Activated CD4-positive, alpha-beta T cell treated with anti-CD3 and anti-CD28 coated beads for 48 hours (primary cell): ENCODE results near the gene LZTS2.
A peak's percentile ranks its signal among the peaks of the same experiment; 100 is the strongest.

Experiments used
- DNase-seq: peaks from one replicate; pipeline ENCODE4 v3.0.0-alpha.2; 2020

The LZTS2 gene

GRCh38 chr10:100998991-100999741 lies 442 bp upstream of the LZTS2 start:
- DNase-seq = peak; percentile 85

- no peak for DNase-seq
These were observed 713 bp downstream of the LZTS2 start for GRCh38 chr10:101000127-101000914.

GRCh38 chr10:101000915-101001658 lies 1.5 kb downstream of the LZTS2 start:
- DNase-seq = no peak

GRCh38 chr10:101001659-101002035 lies 2.0 kb downstream of the LZTS2 start:
- no peak for DNase-seq

GRCh38 chr10:101002456-101002855 lies 2.8 kb downstream of the LZTS2 start:
- no peak for DNase-seq

- DNase-seq = no peak
These were observed 4.1 kb downstream of the LZTS2 start for GRCh38 chr10:101003639-101004206.

- DNase-seq = no peak
These were observed 5.8 kb downstream of the LZTS2 start for GRCh38 chr10:101005361-101005760.

- no peak for DNase-seq
These were observed 6.4 kb downstream of the LZTS2 start for GRCh38 chr10:101005869-101006567.

- no peak for DNase-seq
These were observed 7.0 kb downstream of the LZTS2 start for GRCh38 chr10:101006593-101007098.

GRCh38 chr10:101007099-101007711 lies 7.6 kb downstream of the LZTS2 start:
- no peak for DNase-seq

- DNase-seq = no peak
These were observed 8.6 kb downstream of the LZTS2 start for GRCh38 chr10:101007915-101008822.

GRCh38 chr10:101008823-101009423 lies 9.3 kb downstream of the LZTS2 start:
- no peak for DNase-seq

- no peak for DNase-seq
These were observed 10.7 kb downstream of the LZTS2 start for GRCh38 chr10:101010329-101010728.

- DNase-seq = no peak
These were observed 12.2 kb downstream of the LZTS2 start for GRCh38 chr10:101011517-101012423.

- DNase-seq = peak; percentile 87
These were observed 13.1 kb downstream of the LZTS2 start for GRCh38 chr10:101012525-101013364.

- no peak for DNase-seq
These were observed 13.8 kb downstream of the LZTS2 start for GRCh38 chr10:101013365-101013825.

- peak; percentile 88 for DNase-seq
These were observed 14.7 kb downstream of the LZTS2 start for GRCh38 chr10:101014230-101014884.
